KOPT-K1 (cell line): ENCODE results near the gene MED12L.

Source experiments
- H3K27ac ChIP-seq: fragments of 200-600 bp; sonication (generic); 2 replicates; pipeline ENCODE4 v1.5.1; 2016; ENCODE audit warnings: antibody characterized with exemption, mild to moderate bottlenecking, low read depth, low read length; ENCODE audit not compliant: poor library complexity, severe bottlenecking
- H3K36me3 ChIP-seq: fragments of 200-600 bp; sonication (generic); 2 replicates; pipeline ENCODE4 v1.5.1; 2017; ENCODE audit warnings: antibody characterized with exemption, mild to moderate bottlenecking, low read length, moderate library complexity; ENCODE audit not compliant: insufficient read depth
- H3K9me3 ChIP-seq: fragments of 200-600 bp; sonication (generic); 2 replicates; pipeline ENCODE4 v1.5.1; 2017; ENCODE audit warnings: antibody characterized with exemption, low read length, mild to moderate bottlenecking; ENCODE audit not compliant: insufficient read depth, poor library complexity, severe bottlenecking

The MED12L gene

GRCh38 chr3:151357463-151357850 lies 272.0 kb downstream of the MED12L start:
- no peaks in the 10 kb centered on the region for H3K9me3 ChIP-seq
- H3K36me3 ChIP-seq = peaks cover 33% of the 10 kb centered on the region
- no peak overlapping the region for H3K27ac ChIP-seq

GRCh38 chr3:151362751-151363174 lies 277.3 kb downstream of the MED12L start:
- H3K27ac ChIP-seq = no peak overlapping the region
- no peaks in the 10 kb centered on the region for H3K9me3 ChIP-seq
- H3K36me3 ChIP-seq = peaks cover 35% of the 10 kb centered on the region; the same call in 1 of the 2 replicates

- H3K9me3 ChIP-seq = no peaks in the 10 kb centered on the region
- H3K27ac ChIP-seq = no peak overlapping the region
- peaks cover 43% of the 10 kb centered on the region for H3K36me3 ChIP-seq
Observed at GRCh38 chr3:151366993-151367392, 281.5 kb downstream of the MED12L start.

- Histone ChIP-seq H3K9me3 (no peaks in the 10 kb centered on the region), H3K27ac (no peak overlapping the region), H3K36me3 (peaks cover 43% of the 10 kb centered on the region)
Observed at GRCh38 chr3:151367448-151367847, 282.0 kb downstream of the MED12L start.

GRCh38 chr3:151371526-151371925 lies 286.1 kb downstream of the MED12L start:
- Histone ChIP-seq H3K9me3 (no peaks in the 10 kb centered on the region), H3K36me3 (peaks cover 24% of the 10 kb centered on the region), H3K27ac (no peak overlapping the region)

- Histone ChIP-seq H3K36me3 (peaks cover 31% of the 10 kb centered on the region), H3K9me3 (no peaks in the 10 kb centered on the region), H3K27ac (no peak overlapping the region)
Observed at GRCh38 chr3:151372063-151372820, 286.8 kb downstream of the MED12L start.

GRCh38 chr3:151377768-151378385 lies 292.4 kb downstream of the MED12L start:
- Histone ChIP-seq H3K36me3 (peaks cover 37% of the 10 kb centered on the region), H3K27ac (no peak overlapping the region), H3K9me3 (no peaks in the 10 kb centered on the region)

- H3K36me3 ChIP-seq = peaks cover 43% of the 10 kb centered on the region
- H3K9me3 ChIP-seq = no peaks in the 10 kb centered on the region
- no peak overlapping the region for H3K27ac ChIP-seq
Observed at GRCh38 chr3:151379083-151379734, 293.7 kb downstream of the MED12L start.

- no peaks in the 10 kb centered on the region for H3K9me3 ChIP-seq
- H3K36me3 ChIP-seq = peaks cover 43% of the 10 kb centered on the region
- H3K27ac ChIP-seq = no peak overlapping the region
Observed at GRCh38 chr3:151382671-151383070, 297.2 kb downstream of the MED12L start.

GRCh38 chr3:151383111-151383510 lies 297.6 kb downstream of the MED12L start:
- Histone ChIP-seq H3K9me3 (no peaks in the 10 kb centered on the region), H3K27ac (no peak overlapping the region), H3K36me3 (peaks cover 43% of the 10 kb centered on the region)

- peaks cover 43% of the 10 kb centered on the region for H3K36me3 ChIP-seq
- H3K27ac ChIP-seq = no peak overlapping the region
- H3K9me3 ChIP-seq = no peaks in the 10 kb centered on the region
Observed at GRCh38 chr3:151383956-151384355, 298.5 kb downstream of the MED12L start.

- H3K27ac ChIP-seq = no peak within 1 kb of the TSS
- peaks cover 49% of the 10 kb centered on the region for H3K36me3 ChIP-seq
- H3K9me3 ChIP-seq = no peaks in the 10 kb centered on the region
Observed at GRCh38 chr3:151384741-151385174, 299.3 kb downstream of the MED12L start, which contains the start of gene P2RY12. TSS of gene P2RY12 (minus strand) at chr3:151384753. CDS start at chr3:151338845, 45,908 bp downstream.

- Histone ChIP-seq H3K9me3 (no peaks in the 10 kb centered on the region), H3K36me3 (peaks cover 48% of the 10 kb centered on the region), H3K27ac (no peak overlapping the region)
Observed at GRCh38 chr3:151386056-151386455, 300.6 kb downstream of the MED12L start.

GRCh38 chr3:151387432-151387831 lies 302.0 kb downstream of the MED12L start:
- peaks cover 45% of the 10 kb centered on the region for H3K36me3 ChIP-seq
- H3K9me3 ChIP-seq = no peaks in the 10 kb centered on the region
- H3K27ac ChIP-seq = no peak overlapping the region

GRCh38 chr3:151387842-151388241 lies 302.4 kb downstream of the MED12L start:
- no peaks in the 10 kb centered on the region for H3K9me3 ChIP-seq
- H3K27ac ChIP-seq = no peak overlapping the region
- H3K36me3 ChIP-seq = peaks cover 42% of the 10 kb centered on the region
